Measurements from ENCODE around the gene CTSW. TPM values are rescaled to one million over a fixed set of nuclear protein-coding genes. Genes with fewer than 3 reads are reported as not detected.

The CTSW gene
- total and polyA plus RNA-seq, 10 donors: 5.6 to 38.2 (median 23.2) TPM

DNA sequence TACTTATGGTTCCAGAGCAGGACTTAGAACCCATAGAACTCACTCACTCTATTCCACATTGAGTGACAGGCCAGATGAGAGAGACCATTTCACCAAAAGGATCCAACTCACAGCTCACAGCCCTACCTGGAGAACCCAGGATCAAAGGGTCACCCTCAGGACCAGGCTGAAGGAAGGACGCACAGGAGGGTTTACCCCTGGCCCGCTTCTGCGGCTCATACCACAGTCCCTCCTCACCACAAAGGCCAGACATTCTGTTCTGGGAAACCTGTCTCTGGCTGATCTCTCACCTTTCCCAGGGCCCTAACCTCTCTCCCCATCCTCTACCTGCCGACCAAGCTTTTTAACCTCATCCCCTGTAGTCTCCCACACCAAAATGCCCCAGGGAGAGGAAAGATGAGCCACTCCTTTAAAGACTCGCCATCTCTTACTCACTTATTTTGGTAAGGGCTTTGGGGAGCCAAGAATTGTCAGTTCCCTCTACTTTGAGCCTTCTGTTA lies 15.9 kb downstream of the CTSW start:
- intact Hi-C loops (cut with DNase I; ENCODE audit: low total_unique reads): no loop called here
- peaks cover 37 to 69% (median 55%) of the 10 kb centered on the region in 6 donors for H3K4me1 ChIP-seq
- 95 to 98% (median 96%) methylated on average over 5 of the region's 5 CpGs for WGBS, 5 donors

DNA sequence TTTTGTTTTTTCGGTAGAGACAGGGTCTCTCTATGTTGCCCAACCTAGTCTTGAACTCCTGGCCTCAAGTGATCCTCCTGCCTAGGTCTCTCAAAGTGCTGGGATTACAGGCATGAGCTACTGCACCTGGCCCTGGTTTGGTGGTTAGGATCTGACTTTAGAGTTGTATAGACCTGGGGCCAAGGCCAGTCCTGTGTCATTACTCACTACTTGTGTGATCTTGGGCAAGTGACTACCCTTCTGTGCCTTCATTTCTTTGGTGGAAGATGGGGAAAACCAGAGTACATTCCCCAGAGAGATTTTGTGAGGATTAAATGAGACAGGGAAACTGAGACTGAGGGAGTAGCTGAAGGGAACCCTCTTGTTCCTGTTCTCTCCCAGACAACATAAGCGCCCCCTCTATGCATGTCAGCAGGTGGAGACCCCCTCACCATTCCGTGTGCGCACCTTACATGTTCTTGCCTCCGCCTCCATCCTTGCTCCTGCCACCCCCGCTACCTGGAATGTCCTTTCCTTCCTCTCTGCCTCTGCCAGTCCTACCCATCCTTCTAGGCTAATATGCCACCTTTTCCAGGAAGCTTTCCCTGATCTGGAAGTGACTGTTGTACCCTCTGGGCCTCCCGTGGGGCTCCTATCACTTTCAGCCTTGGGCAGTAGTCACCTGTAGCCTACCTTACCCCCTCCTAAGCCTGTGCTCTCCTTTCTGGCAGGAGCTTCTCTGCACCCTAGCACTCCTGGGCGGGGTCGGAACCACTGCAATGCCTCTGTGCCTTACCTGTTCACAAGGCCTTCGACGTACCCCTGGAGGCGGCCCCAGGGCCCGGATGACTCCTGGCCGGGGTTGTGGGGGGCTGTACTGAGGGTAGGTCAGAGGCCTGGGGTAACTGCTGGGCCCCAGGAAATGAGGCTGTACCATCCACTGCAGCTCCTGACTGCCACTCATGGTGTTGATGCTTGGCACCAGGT lies 16.7 kb downstream of the CTSW start:
- H3K9me3 ChIP-seq: no peaks in the 10 kb centered on the region
- peaks cover 0 to 25% (median 13%) of the 10 kb centered on the region in 7 donors for H3K27me3 ChIP-seq (replicated peaks in 1 of 7)
- no peak overlapping the region for H3K4me3 ChIP-seq
- no peak overlapping the region for H3K27ac ChIP-seq
- WGBS, 5 donors: 89 to 96% (median 93%) methylated on average over 14 of the region's 14 CpGs
- intact Hi-C loops (cut with DNase I; ENCODE audit: low total_unique reads): no loop called here
- no peak for DNase-seq
- peaks cover 37 to 69% (median 59%) of the 10 kb centered on the region in 6 donors for H3K4me1 ChIP-seq
- TF ChIP-seq POLR2AphosphoS5 (IDR thresholded peaks at IDR 0.05): no peak
- TF ChIP-seq POLR2A (IDR thresholded peaks at IDR 0.05): no peak
- TF ChIP-seq, protein P1, sequence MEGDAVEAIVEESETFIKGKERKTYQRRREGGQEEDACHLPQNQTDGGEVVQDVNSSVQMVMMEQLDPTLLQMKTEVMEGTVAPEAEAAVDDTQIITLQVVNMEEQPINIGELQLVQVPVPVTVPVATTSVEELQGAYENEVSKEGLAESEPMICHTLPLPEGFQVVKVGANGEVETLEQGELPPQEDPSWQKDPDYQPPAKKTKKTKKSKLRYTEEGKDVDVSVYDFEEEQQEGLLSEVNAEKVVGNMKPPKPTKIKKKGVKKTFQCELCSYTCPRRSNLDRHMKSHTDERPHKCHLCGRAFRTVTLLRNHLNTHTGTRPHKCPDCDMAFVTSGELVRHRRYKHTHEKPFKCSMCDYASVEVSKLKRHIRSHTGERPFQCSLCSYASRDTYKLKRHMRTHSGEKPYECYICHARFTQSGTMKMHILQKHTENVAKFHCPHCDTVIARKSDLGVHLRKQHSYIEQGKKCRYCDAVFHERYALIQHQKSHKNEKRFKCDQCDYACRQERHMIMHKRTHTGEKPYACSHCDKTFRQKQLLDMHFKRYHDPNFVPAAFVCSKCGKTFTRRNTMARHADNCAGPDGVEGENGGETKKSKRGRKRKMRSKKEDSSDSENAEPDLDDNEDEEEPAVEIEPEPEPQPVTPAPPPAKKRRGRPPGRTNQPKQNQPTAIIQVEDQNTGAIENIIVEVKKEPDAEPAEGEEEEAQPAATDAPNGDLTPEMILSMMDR (IDR thresholded peaks at IDR 0.05 in 8 of 11, conservative IDR thresholded peaks at IDR 0.05 in 3 of 11): no peak
- H3K36me3 ChIP-seq: no peaks in the 10 kb centered on the region

More for the DNA sequence above, 15.9 kb downstream of the CTSW start:
- no peak overlapping the region for H3K27ac ChIP-seq
- TF ChIP-seq, protein P1 (IDR thresholded peaks at IDR 0.05 in 8 of 11, conservative IDR thresholded peaks at IDR 0.05 in 3 of 11): no peak
- TF ChIP-seq POLR2A (IDR thresholded peaks at IDR 0.05) (no peak), POLR2AphosphoS5 (IDR thresholded peaks at IDR 0.05) (no peak)
- H3K4me3 ChIP-seq: no peak overlapping the region
- no peaks in the 10 kb centered on the region for H3K36me3 ChIP-seq
- no peaks in the 10 kb centered on the region for H3K9me3 ChIP-seq
- peaks cover 0 to 21% (median 13%) of the 10 kb centered on the region in 7 donors for H3K27me3 ChIP-seq (replicated peaks in 1 of 7)
- no peak for DNase-seq

DNA sequence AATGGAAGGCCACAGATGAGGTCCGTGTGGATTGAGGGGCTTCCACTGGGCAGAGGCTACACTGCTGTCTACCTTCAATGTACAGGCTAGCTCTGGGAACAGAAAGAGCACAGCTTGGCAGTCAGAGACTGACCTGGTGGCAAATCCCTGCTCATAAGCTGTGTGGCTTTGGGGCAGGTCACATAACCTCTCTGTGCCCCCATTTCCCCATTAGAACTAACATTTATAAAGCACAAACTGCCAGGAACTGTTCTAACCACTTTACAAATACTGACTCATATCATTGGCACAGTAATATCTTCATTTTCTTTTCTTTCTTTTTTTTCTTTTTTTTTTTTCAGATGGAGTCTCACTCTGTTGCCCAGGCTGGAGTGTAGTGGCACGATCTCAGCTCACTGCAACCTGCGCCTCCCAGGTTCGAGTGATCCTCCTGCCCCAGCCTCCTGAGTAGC lies 17.4 kb downstream of the CTSW start:
- H3K4me3 ChIP-seq: no peak overlapping the region
- intact Hi-C loops (cut with DNase I; ENCODE audit: low total_unique reads): no loop called here
- H3K27ac ChIP-seq: no peak overlapping the region
- peaks cover 0 to 30% (median 13%) of the 10 kb centered on the region in 7 donors for H3K27me3 ChIP-seq (replicated peaks in 1 of 7)
- no peaks in the 10 kb centered on the region for H3K36me3 ChIP-seq
- no peaks in the 10 kb centered on the region for H3K9me3 ChIP-seq
- no peak for DNase-seq
- 91 to 94% (median 94%) methylated on average over 4 of the region's 4 CpGs for WGBS, 5 donors
- H3K4me1 ChIP-seq: peaks cover 34 to 68% (median 52%) of the 10 kb centered on the region in 6 donors
- TF ChIP-seq POLR2AphosphoS5 (IDR thresholded peaks at IDR 0.05) (no peak), POLR2A (IDR thresholded peaks at IDR 0.05) (no peak)
- TF ChIP-seq, protein P1 (IDR thresholded peaks at IDR 0.05 in 8 of 11, conservative IDR thresholded peaks at IDR 0.05 in 3 of 11): no peak

Measured in spleen (tissue), 11 donors.